HG02623 (cell line): ENCODE measurements around the gene EPB41L1.

Source experiments
- ATAC-seq: cut with Tn5 transposase; IDR thresholded peaks from one replicate; pipeline ENCODE4 v1.9.1; 2021; ENCODE audit warnings: moderate library complexity; ENCODE audit not compliant: unreplicated experiment

EPB41L1 gene

GRCh38 chr20:36275441-36276189 lies 121.1 kb downstream of the EPB41L1 start:
- no peak for ATAC-seq

- no peak for ATAC-seq
Observed at GRCh38 chr20:36277546-36277945, 123.0 kb downstream of the EPB41L1 start.

- no peak for ATAC-seq
Observed at GRCh38 chr20:36279362-36279761, 124.8 kb downstream of the EPB41L1 start.

DNA sequence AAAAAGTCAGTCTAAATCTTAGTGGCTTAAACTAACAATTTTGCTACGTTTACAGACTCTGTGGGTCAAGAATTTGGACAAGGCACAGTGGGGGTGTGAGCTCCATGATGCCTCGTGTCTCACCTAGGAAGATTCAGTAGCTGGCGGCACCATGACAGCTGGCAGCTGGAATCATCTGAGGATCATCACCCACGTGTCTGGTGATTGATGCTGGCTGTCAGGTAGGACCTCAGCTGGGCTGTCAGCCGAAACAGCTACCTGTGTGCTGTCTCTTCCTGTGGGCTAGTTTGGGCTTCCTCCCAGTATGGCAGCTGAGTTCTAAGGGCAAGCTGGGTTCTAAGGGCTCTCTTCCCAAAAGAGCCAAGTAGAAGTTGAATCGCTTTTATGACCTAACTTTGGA lies 125.2 kb downstream of the EPB41L1 start:
- no peak for ATAC-seq

DNA sequence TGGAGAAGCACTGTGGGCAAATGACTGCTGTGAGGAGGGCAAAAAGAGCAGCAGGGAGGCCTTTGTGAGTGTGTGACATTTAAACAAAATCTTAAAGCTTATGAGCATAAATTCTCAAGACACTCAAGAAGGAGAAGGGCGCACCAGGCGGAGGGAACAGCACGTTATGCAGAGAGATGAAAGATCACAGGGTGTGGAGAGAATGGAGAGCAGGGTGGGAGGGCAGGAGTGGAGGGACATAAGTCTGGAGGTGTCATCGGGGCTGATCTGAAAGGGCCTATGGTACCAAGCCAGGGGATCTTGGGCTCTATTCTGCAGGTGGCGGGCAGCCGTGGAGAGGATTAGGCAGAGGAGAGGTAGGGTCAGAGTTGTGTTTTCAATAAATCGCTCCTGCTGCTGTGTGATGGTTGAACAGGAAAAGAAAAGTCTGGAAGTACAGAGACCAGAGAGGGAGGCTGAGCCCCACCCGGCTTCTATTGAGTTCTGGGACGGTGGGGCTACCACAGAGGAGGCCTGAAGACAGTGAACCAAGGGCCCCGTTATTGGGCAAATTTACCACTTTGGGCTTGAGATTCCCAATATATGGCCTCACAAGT lies 127.3 kb downstream of the EPB41L1 start:
- no peak for ATAC-seq
